GM12878 (cell line): Measurements from ENCODE around the gene NCS1.

Source experiments
- BMI1 ChIP-seq: fragments of 450-650 bp; IDR thresholded peaks from 2 replicates; pipeline ENCODE4 v1.6.1; 2016; ENCODE audit warnings: mild to moderate bottlenecking, moderate library complexity, borderline replicate concordance
- CREM ChIP-seq: IDR thresholded peaks from 2 replicates; pipeline ENCODE4 v1.6.1; 2014; ENCODE audit warnings: antibody characterized with exemption, low read depth
- CTCF ChIP-seq, 3 experiments: IDR thresholded peaks in 2 of 3; conservative IDR thresholded peaks in 1 of 3; 2 replicates each; pipeline ENCODE4 v1.5.1; 2011; ENCODE audit warnings: low read depth in 3 of 3, low read length in 3 of 3, mild to moderate bottlenecking in 3 of 3, control low read depth in 2 of 3, moderate library complexity in 2 of 3, inconsistent platforms in 1 of 3, mixed read lengths in 1 of 3; ENCODE audit not compliant: control insufficient read depth in 2 of 3, insufficient read depth in 1 of 3; ENCODE audit errors: extremely low read depth in 1 of 3
- E2F8 ChIP-seq: fragments of 450-650 bp; IDR thresholded peaks from 2 replicates; pipeline ENCODE4 v1.6.1; 2018; ENCODE audit warnings: mild to moderate bottlenecking, low read depth, moderate library complexity; ENCODE audit not compliant: partially characterized antibody
- ELK1 ChIP-seq: IDR thresholded peaks from 2 replicates; pipeline ENCODE4 v1.6.1; 2012; ENCODE audit warnings: low read depth, low read length, improper control_type of control experiment
- EZH2 ChIP-seq: IDR thresholded peaks from 2 replicates; pipeline ENCODE4 v1.6.1; 2012; ENCODE audit warnings: low read depth, mild to moderate bottlenecking, control low read depth, inconsistent platforms, low read length, borderline replicate concordance; ENCODE audit not compliant: control insufficient read depth
- POLR2A ChIP-seq: IDR thresholded peaks from 2 replicates; pipeline ENCODE4 v1.6.1; 2011; ENCODE audit warnings: low read depth, mild to moderate bottlenecking, low read length
- POLR2AphosphoS5 ChIP-seq: IDR thresholded peaks from 2 replicates; pipeline ENCODE4 v1.6.1; 2011; ENCODE audit warnings: mild to moderate bottlenecking, low read length, inconsistent platforms
- RAD51 ChIP-seq: fragments of 450-650 bp; IDR thresholded peaks from 2 replicates; pipeline ENCODE4 v1.6.1; 2016; ENCODE audit warnings: moderate library complexity, mild to moderate bottlenecking, inconsistent platforms
- RFX5 ChIP-seq: IDR thresholded peaks from 2 replicates; pipeline ENCODE4 v1.6.1; 2011; ENCODE audit warnings: low read depth, low read length, improper control_type of control experiment
- SIN3A ChIP-seq: IDR thresholded peaks from 2 replicates; pipeline ENCODE4 v1.6.1; 2012; ENCODE audit warnings: low read depth, low read length, improper control_type of control experiment
- SMC3 ChIP-seq: IDR thresholded peaks from 2 replicates; pipeline ENCODE4 v1.6.1; 2011; ENCODE audit warnings: low read length, improper control_type of control experiment, borderline replicate concordance
- STAT3 ChIP-seq: IDR thresholded peaks from 2 replicates; pipeline ENCODE4 v1.6.1; 2011; ENCODE audit warnings: low read depth, low read length, improper control_type of control experiment
- YY1 ChIP-seq: IDR thresholded peaks from 2 replicates; pipeline ENCODE4 v1.6.1; 2011; ENCODE audit warnings: low read depth, mild to moderate bottlenecking, low read length

- TF ChIP-seq CREM (no peak), BMI1 (no peak), ELK1 (no peak), CTCF (IDR thresholded peaks at IDR 0.05 in 2 of 3, conservative IDR thresholded peaks at IDR 0.05 in 1 of 3; ENCODE audit: control insufficient read depth in 2 of 3, extremely low read depth in 1 of 3, insufficient read depth in 1 of 3, low read depth in 3 of 3, low read length in 3 of 3) (no peak), RAD51 (no peak), SIN3A (no peak), POLR2A (no peak), SMC3 (no peak), YY1 (no peak), POLR2AphosphoS5 (no peak), EZH2 (no peak), E2F8 (no peak), STAT3 (no peak), RFX5 (no peak)
These were observed 82.8 kb downstream of the NCS1 start for GRCh38 chr9:130254747-130255630.
